Liver (tissue), 3 donors: ENCODE results near the gene PUS7L.

ENCODE experiments used
- ATF3 ChIP-seq: IDR thresholded peaks from 2 replicates; pipeline ENCODE4 v1.6.1; 2016; ENCODE audit warnings: antibody characterized with exemption
- EGR1 ChIP-seq, 2 donors: IDR thresholded peaks; 2 replicates each; pipeline ENCODE4 v1.6.1; 2016 to 2018; ENCODE audit warnings: antibody characterized with exemption in 2 of 2, low read depth in 2 of 2
- GABPA ChIP-seq, 2 donors: IDR thresholded peaks in 1 of 2; conservative IDR thresholded peaks in 1 of 2; 2 replicates each; pipeline ENCODE4 v1.6.1; 2016; ENCODE audit warnings: antibody characterized with exemption in 2 of 2, mild to moderate bottlenecking in 1 of 2, moderate library complexity in 1 of 2
- NR2F2 ChIP-seq: IDR thresholded peaks from 2 replicates; pipeline ENCODE4 v1.6.1; 2016; ENCODE audit warnings: antibody characterized with exemption
- SP1 ChIP-seq: IDR thresholded peaks from 2 replicates; pipeline ENCODE4 v1.6.1; 2018; ENCODE audit warnings: antibody characterized with exemption, mild to moderate bottlenecking
- TF ChIP-seq, protein P1 (sequence below): fragments of 150-350 bp; IDR thresholded peaks from 2 replicates; pipeline ENCODE4 v1.5.1; 2017; ENCODE audit warnings: improper control_type of control experiment, low read depth, low read length; ENCODE audit not compliant: missing input control
- TF ChIP-seq, protein P2 (sequence below): IDR thresholded peaks from 2 replicates; pipeline ENCODE4 v1.6.1; 2016; ENCODE audit warnings: antibody characterized with exemption
- donor health status: healthy.
- donor health status: healthy.

DNA sequence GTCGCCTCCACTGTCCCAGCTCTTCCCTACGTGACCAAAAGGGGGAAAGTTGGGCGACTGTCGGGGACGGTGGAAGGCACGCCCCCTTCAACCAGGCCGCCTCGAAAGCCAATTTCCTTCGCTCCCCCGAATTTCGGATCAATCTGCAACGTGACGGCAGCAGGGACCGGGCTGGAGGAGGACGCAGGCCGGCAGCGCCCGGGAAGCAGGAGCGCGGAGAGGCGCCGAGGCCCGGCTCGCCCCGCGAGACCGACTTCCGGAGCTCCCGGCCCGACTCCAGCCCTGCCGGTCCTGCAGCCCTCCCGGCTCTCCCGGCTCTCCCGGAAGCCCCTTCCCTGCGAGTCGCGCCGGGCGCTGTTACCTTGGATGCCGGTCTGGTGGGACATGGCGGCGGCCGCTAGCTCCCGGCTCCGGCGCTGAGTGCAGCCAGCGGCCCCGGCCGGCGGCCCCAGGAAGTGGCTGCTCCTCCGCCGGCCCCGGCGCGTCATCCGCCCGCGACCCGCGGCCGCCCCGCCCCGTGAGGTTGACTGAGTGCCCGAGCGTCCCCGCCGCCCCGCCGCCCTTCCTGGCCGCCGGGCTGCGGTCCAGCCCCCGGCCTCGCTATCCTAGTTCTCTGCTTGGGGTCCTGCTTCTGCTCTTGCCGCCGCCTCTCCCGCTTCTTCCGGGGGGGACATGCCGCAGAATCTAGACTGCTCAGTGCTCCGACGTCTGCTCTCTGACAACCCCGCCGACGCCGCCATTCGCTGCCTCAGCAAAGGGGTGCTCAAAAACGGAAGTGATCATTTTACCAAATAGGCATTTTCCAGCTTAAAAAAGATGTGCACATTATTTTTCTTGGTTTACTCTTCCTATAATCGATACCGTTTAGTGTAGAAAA, 47.5 kb upstream of the PUS7L start, which contains the start of gene TWF1:
- TF ChIP-seq, protein P1, sequence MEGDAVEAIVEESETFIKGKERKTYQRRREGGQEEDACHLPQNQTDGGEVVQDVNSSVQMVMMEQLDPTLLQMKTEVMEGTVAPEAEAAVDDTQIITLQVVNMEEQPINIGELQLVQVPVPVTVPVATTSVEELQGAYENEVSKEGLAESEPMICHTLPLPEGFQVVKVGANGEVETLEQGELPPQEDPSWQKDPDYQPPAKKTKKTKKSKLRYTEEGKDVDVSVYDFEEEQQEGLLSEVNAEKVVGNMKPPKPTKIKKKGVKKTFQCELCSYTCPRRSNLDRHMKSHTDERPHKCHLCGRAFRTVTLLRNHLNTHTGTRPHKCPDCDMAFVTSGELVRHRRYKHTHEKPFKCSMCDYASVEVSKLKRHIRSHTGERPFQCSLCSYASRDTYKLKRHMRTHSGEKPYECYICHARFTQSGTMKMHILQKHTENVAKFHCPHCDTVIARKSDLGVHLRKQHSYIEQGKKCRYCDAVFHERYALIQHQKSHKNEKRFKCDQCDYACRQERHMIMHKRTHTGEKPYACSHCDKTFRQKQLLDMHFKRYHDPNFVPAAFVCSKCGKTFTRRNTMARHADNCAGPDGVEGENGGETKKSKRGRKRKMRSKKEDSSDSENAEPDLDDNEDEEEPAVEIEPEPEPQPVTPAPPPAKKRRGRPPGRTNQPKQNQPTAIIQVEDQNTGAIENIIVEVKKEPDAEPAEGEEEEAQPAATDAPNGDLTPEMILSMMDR = peak; percentile 25
- TF ChIP-seq SP1 = peak; percentile 18
- TF ChIP-seq GABPA (IDR thresholded peaks at IDR 0.05 in 1 of 2, conservative IDR thresholded peaks at IDR 0.05 in 1 of 2) = peak; percentile 22 to 29
- no peak for TF ChIP-seq EGR1 (IDR thresholded peaks at IDR 0.05; ENCODE audit: low read depth in 2 of 2)
- TF ChIP-seq, protein P2, sequence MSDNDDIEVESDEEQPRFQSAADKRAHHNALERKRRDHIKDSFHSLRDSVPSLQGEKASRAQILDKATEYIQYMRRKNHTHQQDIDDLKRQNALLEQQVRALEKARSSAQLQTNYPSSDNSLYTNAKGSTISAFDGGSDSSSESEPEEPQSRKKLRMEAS = no peak
- TF ChIP-seq NR2F2 = no peak
- TF ChIP-seq ATF3 = no peak
